Measurements from ENCODE around the gene IL17RD. TPM values are rescaled to one million over a fixed set of nuclear protein-coding genes. Genes with fewer than 3 reads are reported as not detected.

The IL17RD gene
- total and polyA plus RNA-seq, 2 experiments from 2014 or later, result 10.7 to 104 TPM

GRCh38 chr3:57150113-57150581, 15.0 kb downstream of the IL17RD start (continued):
- TF ChIP-seq, protein P1, sequence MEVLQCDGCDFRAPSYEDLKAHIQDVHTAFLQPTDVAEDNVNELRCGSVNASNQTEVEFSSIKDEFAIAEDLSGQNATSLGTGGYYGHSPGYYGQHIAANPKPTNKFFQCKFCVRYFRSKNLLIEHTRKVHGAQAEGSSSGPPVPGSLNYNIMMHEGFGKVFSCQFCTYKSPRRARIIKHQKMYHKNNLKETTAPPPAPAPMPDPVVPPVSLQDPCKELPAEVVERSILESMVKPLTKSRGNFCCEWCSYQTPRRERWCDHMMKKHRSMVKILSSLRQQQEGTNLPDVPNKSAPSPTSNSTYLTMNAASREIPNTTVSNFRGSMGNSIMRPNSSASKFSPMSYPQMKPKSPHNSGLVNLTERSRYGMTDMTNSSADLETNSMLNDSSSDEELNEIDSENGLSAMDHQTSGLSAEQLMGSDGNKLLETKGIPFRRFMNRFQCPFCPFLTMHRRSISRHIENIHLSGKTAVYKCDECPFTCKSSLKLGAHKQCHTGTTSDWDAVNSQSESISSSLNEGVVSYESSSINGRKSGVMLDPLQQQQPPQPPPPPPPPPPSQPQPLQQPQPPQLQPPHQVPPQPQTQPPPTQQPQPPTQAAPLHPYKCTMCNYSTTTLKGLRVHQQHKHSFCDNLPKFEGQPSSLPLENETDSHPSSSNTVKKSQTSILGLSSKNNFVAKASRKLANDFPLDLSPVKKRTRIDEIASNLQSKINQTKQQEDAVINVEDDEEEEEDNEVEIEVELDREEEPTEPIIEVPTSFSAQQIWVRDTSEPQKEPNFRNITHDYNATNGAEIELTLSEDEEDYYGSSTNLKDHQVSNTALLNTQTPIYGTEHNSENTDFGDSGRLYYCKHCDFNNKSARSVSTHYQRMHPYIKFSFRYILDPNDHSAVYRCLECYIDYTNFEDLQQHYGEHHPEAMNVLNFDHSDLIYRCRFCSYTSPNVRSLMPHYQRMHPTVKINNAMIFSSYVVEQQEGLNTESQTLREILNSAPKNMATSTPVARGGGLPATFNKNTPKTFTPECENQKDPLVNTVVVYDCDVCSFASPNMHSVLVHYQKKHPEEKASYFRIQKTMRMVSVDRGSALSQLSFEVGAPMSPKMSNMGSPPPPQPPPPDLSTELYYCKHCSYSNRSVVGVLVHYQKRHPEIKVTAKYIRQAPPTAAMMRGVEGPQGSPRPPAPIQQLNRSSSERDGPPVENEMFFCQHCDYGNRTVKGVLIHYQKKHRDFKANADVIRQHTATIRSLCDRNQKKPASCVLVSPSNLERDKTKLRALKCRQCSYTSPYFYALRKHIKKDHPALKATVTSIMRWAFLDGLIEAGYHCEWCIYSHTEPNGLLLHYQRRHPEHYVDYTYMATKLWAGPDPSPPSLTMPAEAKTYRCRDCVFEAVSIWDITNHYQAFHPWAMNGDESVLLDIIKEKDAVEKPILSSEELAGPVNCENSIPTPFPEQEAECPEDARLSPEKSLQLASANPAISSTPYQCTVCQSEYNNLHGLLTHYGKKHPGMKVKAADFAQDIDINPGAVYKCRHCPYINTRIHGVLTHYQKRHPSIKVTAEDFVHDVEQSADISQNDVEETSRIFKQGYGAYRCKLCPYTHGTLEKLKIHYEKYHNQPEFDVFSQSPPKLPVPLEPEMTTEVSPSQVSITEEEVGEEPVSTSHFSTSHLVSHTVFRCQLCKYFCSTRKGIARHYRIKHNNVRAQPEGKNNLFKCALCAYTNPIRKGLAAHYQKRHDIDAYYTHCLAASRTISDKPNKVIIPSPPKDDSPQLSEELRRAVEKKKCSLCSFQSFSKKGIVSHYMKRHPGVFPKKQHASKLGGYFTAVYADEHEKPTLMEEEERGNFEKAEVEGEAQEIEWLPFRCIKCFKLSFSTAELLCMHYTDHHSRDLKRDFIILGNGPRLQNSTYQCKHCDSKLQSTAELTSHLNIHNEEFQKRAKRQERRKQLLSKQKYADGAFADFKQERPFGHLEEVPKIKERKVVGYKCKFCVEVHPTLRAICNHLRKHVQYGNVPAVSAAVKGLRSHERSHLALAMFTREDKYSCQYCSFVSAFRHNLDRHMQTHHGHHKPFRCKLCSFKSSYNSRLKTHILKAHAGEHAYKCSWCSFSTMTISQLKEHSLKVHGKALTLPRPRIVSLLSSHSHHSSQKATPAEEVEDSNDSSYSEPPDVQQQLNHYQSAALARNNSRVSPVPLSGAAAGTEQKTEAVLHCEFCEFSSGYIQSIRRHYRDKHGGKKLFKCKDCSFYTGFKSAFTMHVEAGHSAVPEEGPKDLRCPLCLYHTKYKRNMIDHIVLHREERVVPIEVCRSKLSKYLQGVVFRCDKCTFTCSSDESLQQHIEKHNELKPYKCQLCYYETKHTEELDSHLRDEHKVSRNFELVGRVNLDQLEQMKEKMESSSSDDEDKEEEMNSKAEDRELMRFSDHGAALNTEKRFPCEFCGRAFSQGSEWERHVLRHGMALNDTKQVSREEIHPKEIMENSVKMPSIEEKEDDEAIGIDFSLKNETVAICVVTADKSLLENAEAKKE (CRISPR knock-in tag; IDR thresholded peaks at IDR 0.05), result no peak
- TF ChIP-seq CREB1 (CRISPR knock-in tag; IDR thresholded peaks at IDR 0.05; ENCODE audit: low read depth) (no peak), NANOG (IDR thresholded peaks at IDR 0.05; ENCODE audit: borderline replicate concordance) (no peak), POLR2AphosphoS5 (IDR thresholded peaks at IDR 0.05; ENCODE audit: low read depth) (no peak), EZH2 (IDR thresholded peaks at IDR 0.05; ENCODE audit: low read depth, unreplicated experiment) (no peak)
- TF ChIP-seq, protein P2, sequence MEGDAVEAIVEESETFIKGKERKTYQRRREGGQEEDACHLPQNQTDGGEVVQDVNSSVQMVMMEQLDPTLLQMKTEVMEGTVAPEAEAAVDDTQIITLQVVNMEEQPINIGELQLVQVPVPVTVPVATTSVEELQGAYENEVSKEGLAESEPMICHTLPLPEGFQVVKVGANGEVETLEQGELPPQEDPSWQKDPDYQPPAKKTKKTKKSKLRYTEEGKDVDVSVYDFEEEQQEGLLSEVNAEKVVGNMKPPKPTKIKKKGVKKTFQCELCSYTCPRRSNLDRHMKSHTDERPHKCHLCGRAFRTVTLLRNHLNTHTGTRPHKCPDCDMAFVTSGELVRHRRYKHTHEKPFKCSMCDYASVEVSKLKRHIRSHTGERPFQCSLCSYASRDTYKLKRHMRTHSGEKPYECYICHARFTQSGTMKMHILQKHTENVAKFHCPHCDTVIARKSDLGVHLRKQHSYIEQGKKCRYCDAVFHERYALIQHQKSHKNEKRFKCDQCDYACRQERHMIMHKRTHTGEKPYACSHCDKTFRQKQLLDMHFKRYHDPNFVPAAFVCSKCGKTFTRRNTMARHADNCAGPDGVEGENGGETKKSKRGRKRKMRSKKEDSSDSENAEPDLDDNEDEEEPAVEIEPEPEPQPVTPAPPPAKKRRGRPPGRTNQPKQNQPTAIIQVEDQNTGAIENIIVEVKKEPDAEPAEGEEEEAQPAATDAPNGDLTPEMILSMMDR (conservative IDR thresholded peaks at IDR 0.05; ENCODE audit: low read depth in 2 of 2), result no peak

DNA sequence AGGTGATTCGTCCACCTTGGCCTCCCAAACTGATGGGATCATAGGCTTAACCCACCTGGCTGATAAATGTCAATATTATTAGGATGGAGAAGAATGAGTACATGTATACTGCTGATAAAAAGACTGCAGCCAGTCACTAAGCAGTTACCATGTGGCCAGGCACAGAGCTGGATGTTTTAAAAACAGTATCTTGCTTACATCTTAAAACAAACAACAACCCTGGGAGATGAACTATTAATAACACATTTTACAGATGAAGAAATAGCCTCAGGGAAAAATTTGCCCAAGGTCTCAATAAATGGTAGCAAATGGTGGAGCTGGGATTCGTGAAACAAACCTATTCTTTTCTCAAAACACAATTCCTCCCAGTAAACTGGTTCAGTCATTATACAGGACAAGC, 18.1 kb downstream of the IL17RD start:
- Histone ChIP-seq H3K4me2 (no peak overlapping the region), H3K27ac (ENCODE audit: low read depth) (no peak overlapping the region), H3K27me3 (ENCODE audit: insufficient read depth) (no peaks in the 10 kb centered on the region), H3F3A (replicated peaks; ENCODE audit: low read depth) (no peaks in the 10 kb centered on the region; the same call in 1 of the 2 replicates), H3K4me1 (ENCODE audit: insufficient read depth) (peaks cover 36% of the 10 kb centered on the region), H2AFZ (no peak overlapping the region), H3K79me2 (replicated peaks; ENCODE audit: insufficient read depth) (peaks cover 89% of the 10 kb centered on the region), H4K20me1 (replicated peaks; ENCODE audit: insufficient read depth) (peaks cover 30% of the 10 kb centered on the region), H3K9me2 (ENCODE audit: insufficient read depth) (no peaks in the 10 kb centered on the region), H3K36me3 (ENCODE audit: insufficient read depth) (no peaks in the 10 kb centered on the region), H3K4me3 (no peak overlapping the region)
- DNase-seq (ENCODE audit: low spot score) (no peak), ATAC-seq (no peak)
- Mint-ChIP-seq H3K9me3 (no peaks in the 10 kb centered on the region), H3K27me3 (ENCODE audit: insufficient read depth, low read depth, poor library complexity) (peaks cover 6% of the 10 kb centered on the region), H3K4me3 (no peak overlapping the region), H3K27ac (no peak overlapping the region), H3K36me3 (ENCODE audit: low read depth) (peaks cover 28% of the 10 kb centered on the region), H3K4me1 (peaks cover 59% of the 10 kb centered on the region)
- TF ChIP-seq, protein P3, sequence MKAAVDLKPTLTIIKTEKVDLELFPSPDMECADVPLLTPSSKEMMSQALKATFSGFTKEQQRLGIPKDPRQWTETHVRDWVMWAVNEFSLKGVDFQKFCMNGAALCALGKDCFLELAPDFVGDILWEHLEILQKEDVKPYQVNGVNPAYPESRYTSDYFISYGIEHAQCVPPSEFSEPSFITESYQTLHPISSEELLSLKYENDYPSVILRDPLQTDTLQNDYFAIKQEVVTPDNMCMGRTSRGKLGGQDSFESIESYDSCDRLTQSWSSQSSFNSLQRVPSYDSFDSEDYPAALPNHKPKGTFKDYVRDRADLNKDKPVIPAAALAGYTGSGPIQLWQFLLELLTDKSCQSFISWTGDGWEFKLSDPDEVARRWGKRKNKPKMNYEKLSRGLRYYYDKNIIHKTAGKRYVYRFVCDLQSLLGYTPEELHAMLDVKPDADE (IDR thresholded peaks at IDR 0.05), result no peak
- TF ChIP-seq, protein P1 (CRISPR knock-in tag; IDR thresholded peaks at IDR 0.05), result no peak
